Measurements from ENCODE around the gene HOXA6. TPM values are rescaled to one million over a fixed set of nuclear protein-coding genes. Genes with fewer than 3 reads are reported as not detected.

The HOXA6 gene
- total and polyA plus RNA-seq, 11 donors, result not detected

GRCh38 chr7:27156508-27156898 is 8.9 kb upstream of the HOXA6 start, which contains the start of gene HOXA7:
HOXA7 (minus strand) TSS chr7:27156675; CDS start chr7:27156545, 130 bp downstream.
- ATAC-seq (no peak), DNase-seq (peak in 1 of 5 donors; percentile 39)
- intact Hi-C loops (cut with DNase I), result loop anchor here in 5 of 10 donors (10.0 kb wide), 3 partner anchors 1072 to 1292 kb away; no protein-coding TSS in a partner anchor
- no peaks in the 10 kb centered on the region for H3K9me3 ChIP-seq
- H3K36me3 ChIP-seq, result no peaks in the 10 kb centered on the region
- 1 to 3% (median 3%) methylated on average over 26 to 33 of the region's 33 CpGs for WGBS, 4 donors
- peaks cover 88 to 100% (median 98%) of the 10 kb centered on the region in 9 donors for H3K27me3 ChIP-seq
- peak within 1 kb of the TSS in 1 of 12 donors; percentile 79 for H3K27ac ChIP-seq
- no peak for TF ChIP-seq POLR2A (IDR thresholded peaks at IDR 0.05)
- TF ChIP-seq CTCF (IDR thresholded peaks at IDR 0.05), result no peak
- H3K4me3 ChIP-seq, result peak within 1 kb of the TSS in 8 of 12 donors; percentile 9 to 40 (median 18)
- H3K4me1 ChIP-seq, result peaks cover 3 to 63% (median 22%) of the 10 kb centered on the region in 12 donors

GRCh38 chr7:27155816-27156507 is 8.4 kb upstream of the HOXA6 start:
- intact Hi-C loops (cut with DNase I), result loop anchor here in 5 of 10 donors (10.0 kb wide), 3 partner anchors 1071 to 1291 kb away; no protein-coding TSS in a partner anchor
- 2 to 6% (median 5%) methylated on average over 50 to 63 of the region's 63 CpGs for WGBS, 4 donors
- TF ChIP-seq CTCF (IDR thresholded peaks at IDR 0.05), result no peak
- TF ChIP-seq POLR2A (IDR thresholded peaks at IDR 0.05), result no peak

GRCh38 chr7:27154901-27155815 is 7.6 kb upstream of the HOXA6 start:
- Histone ChIP-seq H3K36me3 (no peaks in the 10 kb centered on the region), H3K4me3 (peak overlapping the region in 2 of 12 donors; percentile 15 to 40), H3K9me3 (no peaks in the 10 kb centered on the region), H3K27ac (peak overlapping the region in 1 of 12 donors; percentile 79), H3K27me3 (peaks cover 91 to 100% (median 99%) of the 10 kb centered on the region in 9 donors), H3K4me1 (peaks cover 3 to 63% (median 21%) of the 10 kb centered on the region in 12 donors)
- TF ChIP-seq CTCF (IDR thresholded peaks at IDR 0.05), result no peak
- no peak for TF ChIP-seq POLR2A (IDR thresholded peaks at IDR 0.05)
- 5 to 7% (median 7%) methylated on average over 47 to 48 of the region's 48 CpGs for WGBS, 4 donors
- intact Hi-C loops (cut with DNase I), result loop anchor here in 5 of 10 donors (10.0 kb wide), 3 partner anchors 1070 to 1290 kb away; no protein-coding TSS in a partner anchor
- ATAC-seq, result no peak
- peak in 2 of 5 donors; percentile 10 to 44 for DNase-seq

More at GRCh38 chr7:27155816-27156507, 8.4 kb upstream of the HOXA6 start:
- Histone ChIP-seq H3K4me1 (peaks cover 3 to 63% (median 21%) of the 10 kb centered on the region in 12 donors), H3K36me3 (no peaks in the 10 kb centered on the region), H3K27me3 (peaks cover 93 to 100% (median 98%) of the 10 kb centered on the region in 9 donors), H3K9me3 (no peaks in the 10 kb centered on the region), H3K4me3 (peak overlapping the region in 8 of 12 donors; percentile 9 to 40 (median 18)), H3K27ac (peak overlapping the region in 1 of 12 donors; percentile 79)
- ATAC-seq (no peak), DNase-seq (peak in 2 of 5 donors; percentile 24 to 56)

Data from heart left ventricle (tissue), 16 donors.